Uterus (tissue), 4 donors: ENCODE results near the gene MAD1L1. TPM values are rescaled to one million over a fixed set of nuclear protein-coding genes. Genes with fewer than 3 reads are reported as not detected.

Experiments
- DNase-seq, 2 donors: peaks; one replicate each; pipeline ENCODE4 v3.0.0-alpha.2; 2019 to 2020
- H3K27ac ChIP-seq, 2 donors: fragments of 200-600 bp; sonication (generic); 1 replicate in 1 of 2; 2 replicates in 1 of 2; pipeline ENCODE4 v1.5.1; 2016 to 2018
- H3K27me3 ChIP-seq, 2 donors: fragments of 200-600 bp; sonication (generic); one replicate each; pipeline ENCODE4 v1.5.1; 2018 to 2019; ENCODE audit warnings: control low read depth in 1 of 2
- H3K36me3 ChIP-seq, 2 donors: fragments of 200-600 bp; sonication (generic); one replicate each; pipeline ENCODE4 v1.5.1; 2019; ENCODE audit warnings: control low read depth in 1 of 2
- H3K4me1 ChIP-seq, 2 donors: fragments of 200-600 bp; sonication (generic); one replicate each; pipeline ENCODE4 v1.5.1; 2018 to 2019; ENCODE audit warnings: control low read depth in 1 of 2
- H3K4me3 ChIP-seq, 2 donors: fragments of 200-600 bp; sonication (generic); 1 replicate in 1 of 2; 2 replicates in 1 of 2; pipeline ENCODE4 v1.5.1; 2018 to 2019; ENCODE audit warnings: mild to moderate bottlenecking in 1 of 2
- H3K9me3 ChIP-seq, 2 donors: fragments of 200-600 bp; sonication (generic); one replicate each; pipeline ENCODE4 v1.5.1; 2019; ENCODE audit warnings: control low read depth in 1 of 2
- CTCF ChIP-seq, 4 experiments: fragments of 200-600 bp in 2 of 4; fragments of 450-650 bp in 2 of 4; sonication (generic) in 2 of 4; IDR thresholded peaks; one replicate each; pipeline ENCODE4 v1.5.1; 2016 to 2019; ENCODE audit warnings: antibody characterized with exemption in 4 of 4, mild to moderate bottlenecking in 2 of 4, moderate library complexity in 1 of 4
- POLR2A ChIP-seq, 2 donors: fragments of 450-650 bp; IDR thresholded peaks; one replicate each; pipeline ENCODE4 v1.6.1; 2016; ENCODE audit warnings: antibody characterized with exemption in 2 of 2, mild to moderate bottlenecking in 1 of 2, moderate library complexity in 1 of 2
- intact Hi-C: fragments of 100-400 bp; cut with DNase I; formaldehyde crosslinking; loops from one replicate; pipeline ENCODE4 v1.15.1; 2023; ENCODE audit warnings: low total_unique reads
- total RNA-seq, 4 donors: library from RNA; depleted of rRNA in 3 of 4; stranded (reverse); fragments of >200 nt in 3 of 4; gene quantifications; one replicate each; pipeline versions ENCODE4 v1.1.0 to v1.2.4, GENCODE V29; 2014 to 2023
- donor health status: DM: yes; HTN: yes; CAD: no.

The MAD1L1 gene
- total RNA-seq, 4 donors from 2014 or later, result 13.3 to 37.4 (median 33.1) TPM

- no peak overlapping the region for H3K27ac ChIP-seq
- H3K36me3 ChIP-seq, result no peaks in the 10 kb centered on the region
- no peaks in the 10 kb centered on the region for H3K9me3 ChIP-seq
- no peaks in the 10 kb centered on the region for H3K4me1 ChIP-seq
- no peaks in the 10 kb centered on the region for H3K27me3 ChIP-seq
- TF ChIP-seq CTCF (IDR thresholded peaks at IDR 0.05) (no peak), POLR2A (IDR thresholded peaks at IDR 0.05) (no peak)
- DNase-seq, result no peak
- H3K4me3 ChIP-seq, result no peak overlapping the region
- intact Hi-C loops, result no loop called here
Observed at GRCh38 chr7:2220030-2220429, 12.7 kb downstream of the MAD1L1 start.

- Histone ChIP-seq H3K9me3 (no peaks in the 10 kb centered on the region), H3K27me3 (no peaks in the 10 kb centered on the region), H3K4me1 (no peaks in the 10 kb centered on the region), H3K36me3 (no peaks in the 10 kb centered on the region), H3K27ac (no peak overlapping the region), H3K4me3 (no peak overlapping the region)
- no peak for DNase-seq
- TF ChIP-seq POLR2A (IDR thresholded peaks at IDR 0.05) (no peak), CTCF (IDR thresholded peaks at IDR 0.05) (no peak)
- intact Hi-C loops, result no loop called here
Observed at GRCh38 chr7:2219606-2220005, 13.1 kb downstream of the MAD1L1 start.

GRCh38 chr7:2219136-2219535 lies 13.6 kb downstream of the MAD1L1 start:
- intact Hi-C loops, result no loop called here
- no peaks in the 10 kb centered on the region for H3K36me3 ChIP-seq
- no peaks in the 10 kb centered on the region for H3K4me1 ChIP-seq

GRCh38 chr7:2218444-2218785 lies 14.3 kb downstream of the MAD1L1 start:
- H3K4me1 ChIP-seq, result no peaks in the 10 kb centered on the region
- TF ChIP-seq POLR2A (IDR thresholded peaks at IDR 0.05) (no peak), CTCF (IDR thresholded peaks at IDR 0.05) (no peak)
- H3K27me3 ChIP-seq, result no peaks in the 10 kb centered on the region
- no peak for DNase-seq
- no peak overlapping the region for H3K27ac ChIP-seq
- intact Hi-C loops, result no loop called here
- no peaks in the 10 kb centered on the region for H3K36me3 ChIP-seq
- no peaks in the 10 kb centered on the region for H3K9me3 ChIP-seq
- no peak overlapping the region for H3K4me3 ChIP-seq

More at GRCh38 chr7:2219136-2219535, 13.6 kb downstream of the MAD1L1 start:
- H3K27ac ChIP-seq, result no peak overlapping the region
- H3K4me3 ChIP-seq, result no peak overlapping the region
- H3K9me3 ChIP-seq, result no peaks in the 10 kb centered on the region
- TF ChIP-seq POLR2A (IDR thresholded peaks at IDR 0.05) (no peak), CTCF (IDR thresholded peaks at IDR 0.05) (no peak)
- no peak for DNase-seq
- H3K27me3 ChIP-seq, result no peaks in the 10 kb centered on the region

GRCh38 chr7:2217716-2218443 lies 14.9 kb downstream of the MAD1L1 start:
- no peaks in the 10 kb centered on the region for H3K9me3 ChIP-seq
- DNase-seq, result no peak
- intact Hi-C loops, result no loop called here

More at GRCh38 chr7:2217716-2218443, 14.9 kb downstream of the MAD1L1 start:
- Histone ChIP-seq H3K36me3 (no peaks in the 10 kb centered on the region), H3K27me3 (no peaks in the 10 kb centered on the region), H3K4me1 (no peaks in the 10 kb centered on the region), H3K27ac (no peak overlapping the region), H3K4me3 (no peak overlapping the region)
- TF ChIP-seq CTCF (IDR thresholded peaks at IDR 0.05), result no peak
- no peak for TF ChIP-seq POLR2A (IDR thresholded peaks at IDR 0.05)
